Activated CD4-positive, alpha-beta T cell treated with anti-CD3 and anti-CD28 coated beads, Interleukin-2, amount 50 U/mL, for 1 hour (primary cell): ENCODE results near the gene SLC4A1.
A peak's percentile ranks its signal among the peaks of the same experiment; 100 is the strongest.

Experiments
- DNase-seq: peaks from one replicate; pipeline ENCODE4 v3.0.0-alpha.2; 2020

SLC4A1 gene

GRCh38 chr17:44203731-44204440 lies 64.0 kb downstream of the SLC4A1 start:
- DNase-seq, result peak; percentile 39

- no peak for DNase-seq
Observed at GRCh38 chr17:44202756-44203155, 65.2 kb downstream of the SLC4A1 start.

DNA sequence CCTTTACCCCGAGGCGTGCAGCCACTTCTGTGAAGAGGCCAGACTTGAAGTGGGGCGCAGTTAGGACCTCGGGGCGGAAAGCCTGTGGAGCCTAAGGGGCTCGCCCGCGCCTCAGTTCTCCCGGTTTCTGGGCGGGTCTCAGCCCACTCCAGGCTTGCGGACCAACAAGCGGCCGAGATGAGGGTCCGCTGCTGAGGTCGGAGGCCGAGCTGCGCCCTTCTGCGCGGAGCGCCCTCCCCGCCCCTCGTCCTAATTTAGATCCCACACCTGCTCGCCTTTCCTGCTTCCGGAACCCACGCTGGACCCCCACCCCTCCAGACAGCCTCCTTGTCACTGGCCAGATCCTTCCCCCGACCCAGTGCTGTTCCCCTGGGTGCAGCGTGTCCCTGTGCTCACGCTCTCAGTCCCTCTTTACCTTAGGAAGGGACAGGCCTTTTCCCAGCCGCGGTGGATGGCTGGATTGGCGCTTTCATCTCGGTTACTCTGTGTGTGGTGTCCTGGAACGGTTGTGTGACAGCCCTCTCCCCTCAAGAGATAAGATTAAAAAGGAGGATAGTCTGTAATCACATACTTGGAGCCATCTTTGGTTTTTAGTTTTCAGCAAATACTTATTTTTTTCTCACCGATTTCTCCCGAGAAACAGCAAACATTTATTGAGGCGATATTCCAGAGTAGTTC lies 67.3 kb downstream of the SLC4A1 start:
- no peak for DNase-seq

GRCh38 chr17:44199553-44200477 lies 68.1 kb downstream of the SLC4A1 start, which contains the start of gene ATXN7L3:
TSS of gene ATXN7L3 (minus strand) at chr17:44199884. CDS start at chr17:44198070, 1,814 bp downstream.
- DNase-seq, result peak; percentile 100

DNA sequence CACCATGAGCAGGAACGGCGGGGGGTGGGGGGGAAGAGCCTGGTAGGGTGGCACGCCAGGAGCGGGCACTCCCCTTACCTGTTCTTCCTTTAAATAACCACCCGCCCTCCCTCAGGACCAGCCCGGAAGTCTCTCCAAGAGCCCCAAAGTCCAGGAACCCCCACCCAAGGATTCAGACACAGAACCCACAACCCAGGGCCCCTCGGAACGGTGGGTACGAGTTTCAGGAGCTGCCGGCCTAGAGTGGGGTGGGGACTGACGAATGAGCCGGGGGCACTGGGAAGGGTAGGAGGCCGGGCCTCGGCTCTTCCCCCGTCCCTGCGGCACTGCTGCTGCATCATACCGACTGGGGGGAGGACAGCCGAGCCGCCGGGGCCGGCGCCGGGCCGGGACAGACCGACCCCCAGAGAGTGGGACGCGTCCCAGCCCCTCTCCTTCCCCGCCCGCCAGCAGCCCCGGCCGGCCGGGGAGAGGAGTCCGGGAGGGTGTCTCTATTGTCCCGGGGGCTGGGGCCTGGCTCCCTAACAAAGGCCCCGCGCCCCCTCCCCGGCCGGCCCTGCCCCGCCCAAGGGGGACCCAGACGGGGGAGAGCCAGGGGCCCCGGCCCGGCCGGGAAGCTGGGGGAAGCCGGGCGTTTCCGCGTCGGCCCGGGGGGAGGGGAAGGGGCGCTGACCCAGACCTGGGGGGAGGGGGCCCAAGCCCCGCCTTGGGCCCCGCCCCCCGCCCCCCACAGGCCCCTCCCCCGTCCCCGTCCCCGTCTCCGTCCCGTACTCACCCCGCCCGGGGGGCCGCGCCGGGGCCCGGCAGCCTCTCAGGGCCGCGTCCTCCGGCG lies 69.0 kb downstream of the SLC4A1 start:
- peak; percentile 45 for DNase-seq
